Adrenal gland (tissue), 5 donors: ENCODE measurements around the gene HSDL2.

ENCODE experiments used
- CTCF ChIP-seq, 6 experiments: fragments of 450-650 bp in 4 of 6; fragments of 200-600 bp in 2 of 6; sonication (generic) in 1 of 6; IDR thresholded peaks; 1 replicate in 5 of 6; 2 replicates in 1 of 6; pipeline versions ENCODE4 v1.5.1 to v1.8.0; 2016 to 2021; ENCODE audit warnings: antibody characterized with exemption in 6 of 6, mild to moderate bottlenecking in 2 of 6, moderate library complexity in 1 of 6
- POLR2A ChIP-seq, 2 donors: fragments of 450-650 bp; IDR thresholded peaks; one replicate each; pipeline ENCODE4 v1.6.1; 2017; ENCODE audit warnings: antibody characterized with exemption in 2 of 2, mild to moderate bottlenecking in 2 of 2, moderate library complexity in 1 of 2
- donor health status: DM: no; HTN: no; CAD: no.

GRCh38 chr9:112403614-112404201 lies 23.8 kb downstream of the HSDL2 start:
- TF ChIP-seq CTCF (IDR thresholded peaks at IDR 0.05) (no peak), POLR2A (IDR thresholded peaks at IDR 0.05) (no peak)
